Tibial nerve (tissue), 4 donors: ENCODE results near the gene LRBA. TPM values are rescaled to one million over a fixed set of nuclear protein-coding genes. Genes with fewer than 3 reads are reported as not detected.
"Not testable (repeated sequence)": the region's sequence is repeated elsewhere in the genome, so short reads cannot be mapped to it uniquely, and the experiment has no call there.

Source experiments
- DNase-seq, 2 donors: peaks; one replicate each; pipeline ENCODE4 v3.0.0-alpha.2; 2019; ENCODE audit warnings: low spot score in 2 of 2
- H3K27ac ChIP-seq, 4 donors: fragments of 200-600 bp; sonication (generic) in 3 of 4; one replicate each; pipeline ENCODE4 v1.5.1; 2017 to 2019; ENCODE audit warnings: mild to moderate bottlenecking in 1 of 4
- H3K27me3 ChIP-seq, 2 donors: fragments of 200-600 bp; sonication (generic) in 1 of 2; one replicate each; pipeline versions ENCODE4 v1.5.1 to v1.6.0; 2017 to 2019
- H3K36me3 ChIP-seq, 3 donors: fragments of 200-600 bp; sonication (generic); one replicate each; pipeline ENCODE4 v1.5.1; 2018 to 2019
- H3K4me1 ChIP-seq, 4 donors: fragments of 200-600 bp; sonication (generic) in 3 of 4; one replicate each; pipeline ENCODE4 v1.5.1; 2017 to 2019
- H3K4me3 ChIP-seq, 4 donors: fragments of 200-600 bp; sonication (generic) in 3 of 4; one replicate each; pipeline ENCODE4 v1.5.1; 2017 to 2019; ENCODE audit warnings: mild to moderate bottlenecking in 1 of 4, moderate library complexity in 1 of 4
- H3K9me3 ChIP-seq, 4 donors: fragments of 200-600 bp; sonication (generic) in 3 of 4; one replicate each; pipeline ENCODE4 v1.5.1; 2017 to 2019
- EP300 ChIP-seq, 2 donors: sonication (generic); formaldehyde crosslinking; IDR thresholded peaks; one replicate each; pipeline ENCODE4 v1.6.1; 2017; ENCODE audit warnings: antibody characterized with exemption in 2 of 2, mild to moderate bottlenecking in 1 of 2
- POLR2A ChIP-seq, 2 donors: fragments of 450-650 bp; IDR thresholded peaks; one replicate each; pipeline ENCODE4 v1.6.1; 2017; ENCODE audit warnings: antibody characterized with exemption in 2 of 2, mild to moderate bottlenecking in 2 of 2, moderate library complexity in 2 of 2
- WGBS, 2 donors: methylation state at CpG; one replicate each; pipeline ENCODE4 v1.1.5; 2018; 5-methylcytosine and 5-hydroxymethylcytosine counted together
- total RNA-seq, 4 donors: library from RNA; depleted of rRNA; stranded (reverse); fragments of >200 nt; gene quantifications; one replicate each; pipeline ENCODE4 v1.1.0, GENCODE V29; 2016
- TF ChIP-seq, protein P1 (sequence below), 5 experiments: fragments of 200-600 bp in 3 of 5; fragments of 450-650 bp in 2 of 5; sonication (generic) in 3 of 5; IDR thresholded peaks; one replicate each; pipeline ENCODE4 v1.5.1; 2016 to 2019; ENCODE audit warnings: antibody characterized with exemption in 5 of 5, mild to moderate bottlenecking in 3 of 5, moderate library complexity in 2 of 5

The LRBA gene
- total RNA-seq, 4 donors from 2014 or later: 35.4 to 43.1 (median 38.0) TPM

DNA sequence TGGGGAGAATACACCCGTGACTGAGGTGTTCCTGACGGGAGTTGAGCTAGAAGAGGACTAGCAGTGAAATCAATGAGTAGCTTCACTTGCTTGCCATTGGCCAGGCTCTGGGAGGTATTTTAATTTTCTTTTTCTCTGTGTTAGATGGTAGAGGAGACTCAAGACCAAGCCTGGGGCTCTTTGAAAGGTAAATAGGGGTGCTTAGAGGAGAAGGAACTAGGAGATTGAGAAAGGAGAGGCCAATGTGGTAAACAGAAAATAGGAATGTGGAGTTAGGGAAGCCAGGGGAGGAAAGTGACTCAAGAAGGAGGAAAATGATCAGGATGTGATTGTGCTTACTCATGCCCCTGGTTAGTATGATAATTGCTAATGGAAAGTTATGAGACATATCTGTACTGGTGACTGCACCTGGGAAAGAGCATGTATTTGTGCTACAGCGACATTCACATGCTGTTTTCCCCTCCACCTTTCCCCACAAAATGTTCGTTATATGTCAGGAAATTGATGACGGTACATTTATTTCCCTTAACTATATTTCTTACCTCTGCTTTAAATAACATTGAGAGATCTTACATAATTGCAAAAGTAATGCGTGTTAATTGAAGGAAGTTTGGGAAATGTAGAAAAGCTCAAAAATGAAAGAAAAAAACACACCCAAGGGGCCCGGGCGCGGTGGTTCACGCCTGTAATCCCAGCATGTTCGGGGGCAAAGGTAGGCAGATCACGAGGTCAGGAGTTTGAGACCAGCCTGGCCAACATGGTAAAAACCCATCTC, 16.9 kb upstream of the LRBA start:
- DNase-seq: no peak
- Histone ChIP-seq H3K4me3 (no peak overlapping the region), H3K36me3 (no peaks in the 10 kb centered on the region), H3K9me3 (no peaks in the 10 kb centered on the region), H3K27ac (no peak overlapping the region), H3K27me3 (no peaks in the 10 kb centered on the region), H3K4me1 (no peaks in the 10 kb centered on the region)
- 69 to 75% methylated on average over 12 of the region's 12 CpGs for WGBS, 2 donors
- TF ChIP-seq, protein P1, sequence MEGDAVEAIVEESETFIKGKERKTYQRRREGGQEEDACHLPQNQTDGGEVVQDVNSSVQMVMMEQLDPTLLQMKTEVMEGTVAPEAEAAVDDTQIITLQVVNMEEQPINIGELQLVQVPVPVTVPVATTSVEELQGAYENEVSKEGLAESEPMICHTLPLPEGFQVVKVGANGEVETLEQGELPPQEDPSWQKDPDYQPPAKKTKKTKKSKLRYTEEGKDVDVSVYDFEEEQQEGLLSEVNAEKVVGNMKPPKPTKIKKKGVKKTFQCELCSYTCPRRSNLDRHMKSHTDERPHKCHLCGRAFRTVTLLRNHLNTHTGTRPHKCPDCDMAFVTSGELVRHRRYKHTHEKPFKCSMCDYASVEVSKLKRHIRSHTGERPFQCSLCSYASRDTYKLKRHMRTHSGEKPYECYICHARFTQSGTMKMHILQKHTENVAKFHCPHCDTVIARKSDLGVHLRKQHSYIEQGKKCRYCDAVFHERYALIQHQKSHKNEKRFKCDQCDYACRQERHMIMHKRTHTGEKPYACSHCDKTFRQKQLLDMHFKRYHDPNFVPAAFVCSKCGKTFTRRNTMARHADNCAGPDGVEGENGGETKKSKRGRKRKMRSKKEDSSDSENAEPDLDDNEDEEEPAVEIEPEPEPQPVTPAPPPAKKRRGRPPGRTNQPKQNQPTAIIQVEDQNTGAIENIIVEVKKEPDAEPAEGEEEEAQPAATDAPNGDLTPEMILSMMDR (IDR thresholded peaks at IDR 0.05): no peak
- TF ChIP-seq EP300 (IDR thresholded peaks at IDR 0.05): no peak

DNA sequence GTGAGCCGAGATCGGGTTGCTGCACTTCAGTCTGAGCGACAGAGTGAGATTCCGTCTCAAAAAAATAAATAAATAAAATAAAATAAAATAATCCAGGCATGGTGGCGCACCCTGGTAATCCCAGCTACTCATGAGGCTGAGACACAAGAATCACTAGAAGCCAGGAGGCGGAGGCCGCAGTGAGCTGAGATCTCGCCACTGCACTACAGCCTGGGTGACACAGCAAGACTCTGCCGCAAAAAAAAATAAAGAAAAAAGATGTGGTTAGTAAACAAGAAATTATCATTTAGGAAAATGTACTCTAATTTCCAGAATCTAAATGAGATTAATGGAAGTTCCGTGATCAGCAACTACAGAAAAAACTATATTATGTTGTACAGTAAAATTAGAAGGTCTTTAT, 14.5 kb upstream of the LRBA start:
- Histone ChIP-seq H3K36me3 (no peaks in the 10 kb centered on the region), H3K4me1 (no peaks in the 10 kb centered on the region), H3K27me3 (no peaks in the 10 kb centered on the region), H3K27ac (no peak overlapping the region), H3K4me3 (no peak overlapping the region), H3K9me3 (no peaks in the 10 kb centered on the region)
- DNase-seq: no peak
- WGBS, 2 donors: 93 to 94% methylated on average over 10 of the region's 10 CpGs
- TF ChIP-seq, protein P1 (IDR thresholded peaks at IDR 0.05): no peak
- TF ChIP-seq EP300 (IDR thresholded peaks at IDR 0.05): no peak

DNA sequence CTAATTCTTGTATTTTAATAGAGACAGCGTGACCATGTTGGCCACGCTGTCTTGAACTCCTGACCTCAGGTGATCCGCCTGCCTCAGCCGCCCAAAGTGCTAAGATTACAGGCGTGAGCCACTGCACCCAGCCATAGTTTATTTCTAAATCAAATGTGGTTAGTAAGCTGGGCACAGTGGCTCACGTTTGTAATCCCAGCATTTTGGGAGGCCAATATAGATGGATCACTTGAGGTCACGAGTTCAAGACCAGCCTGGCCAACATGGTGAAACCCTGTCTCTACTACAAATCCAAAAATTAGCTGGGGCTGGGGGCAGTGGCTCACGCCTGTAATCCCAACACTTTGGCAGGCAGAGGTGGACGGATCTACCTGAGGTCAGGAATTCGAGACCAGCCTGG, 13.9 kb upstream of the LRBA start:
- H3K36me3 ChIP-seq, DNase-seq, H3K27me3 ChIP-seq, H3K4me3 ChIP-seq, H3K4me1 ChIP-seq, H3K9me3 ChIP-seq, H3K27ac ChIP-seq: not testable (repeated sequence)
- 81 to 86% methylated on average over 10 of the region's 10 CpGs for WGBS, 2 donors

DNA sequence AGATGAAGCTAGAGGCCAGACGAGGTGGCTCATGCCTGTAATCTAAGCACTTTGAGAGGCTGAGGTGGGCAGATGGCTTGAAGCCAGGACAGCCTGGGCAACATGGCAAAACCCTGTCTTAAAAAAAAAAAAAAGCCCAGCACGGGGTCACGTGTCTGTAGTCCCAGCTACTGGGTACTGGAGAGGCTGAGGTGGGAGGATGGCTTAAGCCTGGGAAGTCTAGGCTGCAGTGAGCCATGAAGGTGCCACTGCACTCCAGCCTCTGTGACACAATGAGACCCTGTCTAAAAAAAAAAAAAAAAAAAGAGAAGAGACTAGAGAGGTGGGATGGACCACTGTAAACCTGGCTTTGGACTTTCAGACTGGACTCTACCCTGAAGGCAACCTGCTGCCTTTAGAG, 10.7 kb upstream of the LRBA start:
- H3K9me3 ChIP-seq: no peaks in the 10 kb centered on the region
- 73 to 90% methylated on average over 3 of the region's 3 CpGs for WGBS, 2 donors
- H3K4me3 ChIP-seq: no peak overlapping the region

DNA sequence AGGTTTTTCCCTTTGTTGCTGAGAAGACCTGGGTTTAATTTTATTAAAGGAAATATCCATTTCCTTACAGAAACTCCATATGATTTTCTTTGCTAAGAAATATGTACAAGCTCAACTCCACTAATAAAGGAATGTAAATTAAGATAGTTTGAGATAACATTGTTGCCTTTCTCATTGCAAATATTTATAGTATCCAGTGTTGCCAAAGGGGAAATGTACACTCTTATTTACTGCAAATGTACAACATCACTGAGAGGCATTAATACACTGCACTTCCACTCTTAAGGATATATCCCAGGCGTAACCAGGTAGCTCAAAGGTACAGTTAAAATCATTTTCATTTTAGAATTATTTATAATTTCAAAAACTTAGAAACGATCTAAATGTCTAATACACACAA, 7.5 kb upstream of the LRBA start:
- Histone ChIP-seq H3K9me3 (no peaks in the 10 kb centered on the region), H3K27me3 (no peaks in the 10 kb centered on the region), H3K27ac (no peak overlapping the region), H3K4me1 (no peaks in the 10 kb centered on the region), H3K4me3 (no peak overlapping the region), H3K36me3 (no peaks in the 10 kb centered on the region)
- no peak for TF ChIP-seq POLR2A (IDR thresholded peaks at IDR 0.05)
- TF ChIP-seq, protein P1 (IDR thresholded peaks at IDR 0.05): no peak
- no peak for TF ChIP-seq EP300 (IDR thresholded peaks at IDR 0.05)
- no peak for DNase-seq
- 74 to 83% methylated on average over 2 of the region's 2 CpGs for WGBS, 2 donors

More for the DNA sequence above, 10.7 kb upstream of the LRBA start:
- DNase-seq: no peak
- Histone ChIP-seq H3K27me3 (no peaks in the 10 kb centered on the region), H3K27ac (no peak overlapping the region), H3K4me1 (no peaks in the 10 kb centered on the region), H3K36me3 (no peaks in the 10 kb centered on the region)
- TF ChIP-seq EP300 (IDR thresholded peaks at IDR 0.05) (no peak), POLR2A (IDR thresholded peaks at IDR 0.05) (no peak)
- TF ChIP-seq, protein P1 (IDR thresholded peaks at IDR 0.05): no peak
